Activated T-cell treated with anti-CD3 and anti-CD28 coated beads for 24 hours (primary cell): ENCODE results near the gene DEFB124.
"Not testable (repeated sequence)": the region's sequence is repeated elsewhere in the genome, so short reads cannot be mapped to it uniquely, and the experiment has no call there.

Experiments
- DNase-seq: peaks from one replicate; pipeline ENCODE4 v3.0.0-alpha.2; 2020; ENCODE audit warnings: low read depth

Gene DEFB124

GRCh38 chr20:31488115-31488514, 13.2 kb upstream of the DEFB124 start:
- no peak for DNase-seq

- DNase-seq, result no peak
Observed at GRCh38 chr20:31485450-31486339, 10.8 kb upstream of the DEFB124 start.

- DNase-seq, result no peak
Observed at GRCh38 chr20:31484001-31484400, 9.1 kb upstream of the DEFB124 start.

- DNase-seq, result no peak
Observed at GRCh38 chr20:31476643-31477215, 1.8 kb upstream of the DEFB124 start.

- no peak for DNase-seq
Observed at GRCh38 chr20:31476294-31476585, 1.3 kb upstream of the DEFB124 start.

- DNase-seq, result no peak
Observed at GRCh38 chr20:31475472-31476293, 756 bp upstream of the DEFB124 start.

GRCh38 chr20:31474097-31474436, 860 bp downstream of the DEFB124 start:
- DNase-seq, result no peak

GRCh38 chr20:31473331-31474096, 1.4 kb downstream of the DEFB124 start:
- DNase-seq, result no peak

GRCh38 chr20:31472395-31473330, 2.3 kb downstream of the DEFB124 start:
- DNase-seq, result no peak

- not testable (repeated sequence) for DNase-seq
Observed at GRCh38 chr20:31470946-31471345, 4.0 kb downstream of the DEFB124 start.

GRCh38 chr20:31454361-31454760, 20.6 kb downstream of the DEFB124 start:
- no peak for DNase-seq

- DNase-seq, result no peak
Observed at GRCh38 chr20:31452575-31452974, 22.4 kb downstream of the DEFB124 start.

GRCh38 chr20:31449511-31450414, 25.2 kb downstream of the DEFB124 start:
- DNase-seq, result no peak

GRCh38 chr20:31446084-31446819, 28.7 kb downstream of the DEFB124 start:
- no peak for DNase-seq

- no peak for DNase-seq
Observed at GRCh38 chr20:31440012-31440659, 34.8 kb downstream of the DEFB124 start, which contains the start of gene DEFB123. Gene DEFB123, plus strand, starts transcription at chr20:31440632. Its CDS starts 67 bp downstream, at chr20:31440699.

GRCh38 chr20:31430568-31431115, 44.3 kb downstream of the DEFB124 start:
- no peak for DNase-seq

GRCh38 chr20:31427576-31427975, 47.4 kb downstream of the DEFB124 start:
- not testable (repeated sequence) for DNase-seq

GRCh38 chr20:31426891-31427551, 47.9 kb downstream of the DEFB124 start:
- not testable (repeated sequence) for DNase-seq
